ENCODE measurements around the gene ARMC5. TPM values are rescaled to one million over a fixed set of nuclear protein-coding genes. Genes with fewer than 3 reads are reported as not detected.

The ARMC5 gene
- total and polyA plus RNA-seq, 9 of the 15 experiments (the other 6 are each of a cell fraction or from before 2014, with no cell fraction given), result 0.11 to 13.5 (median 2.1) TPM

GRCh38 chr16:31486045-31486444, 26.7 kb downstream of the ARMC5 start:
- no peak for ATAC-seq
- CTCF ChIA-PET (ENCODE audit: low intra/inter-chr PET ratio), result no interaction called here
- H4K20me1 ChIP-seq (replicated peaks; ENCODE audit: control insufficient read depth, insufficient read depth, low read length), result no peaks in the 10 kb centered on the region
- POLR2A ChIA-PET, result interaction anchor here (1.4 to 4.3 kb wide), 4 partner anchors 8 to 28 kb away, joined by 3 to 20 read pairs (median 14); partner anchors contain the start of gene RUSF1
- peaks cover 6% of the 10 kb centered on the region; the same call in 2 of the 3 replicates for H3K36me3 ChIP-seq (ENCODE audit: control insufficient read depth, insufficient read depth, low read length)
- no peak overlapping the region for H3K4me2 ChIP-seq (ENCODE audit: insufficient read depth, low read length)
- no peaks in the 10 kb centered on the region for H3K9me3 ChIP-seq (replicated peaks; ENCODE audit: control insufficient read depth, insufficient read depth, low read depth, low read length)
- no peaks in the 10 kb centered on the region for H3K27me3 ChIP-seq (ENCODE audit: control insufficient read depth in 2 of 2, insufficient read depth in 2 of 2, low read length in 2 of 2)
- no peak overlapping the region for H3K27ac ChIP-seq (ENCODE audit: extremely low read depth, low read depth, low read length)
- DNase-seq (ENCODE audit: extremely low read depth in 1 of 4, low spot score in 3 of 4), result no peak
- WGBS (ENCODE audit: insufficient coverage, low coverage, missing lambda C conversion rate), result 78% methylated on average over 5 of the region's 5 CpGs
- BruUV-seq (replicated peaks), result no TSS peak
- H3K9ac ChIP-seq (ENCODE audit: insufficient read depth in 1 of 2, low read depth in 2 of 2, low read length in 2 of 2), result no peak overlapping the region
- FAIRE-seq, result no peak
- no peak overlapping the region for H2AFZ ChIP-seq (ENCODE audit: low read depth, low read length)
- no peak overlapping the region for H3K4me3 ChIP-seq
- intact Hi-C loops (cut with micrococcal nuclease) (no loop called here), in situ Hi-C loops (cut with MboI) (no loop called here)
- H3K79me2 ChIP-seq (ENCODE audit: control insufficient read depth, insufficient read depth, low read length), result no peaks in the 10 kb centered on the region
- H3K9me1 ChIP-seq (ENCODE audit: control insufficient read depth, insufficient read depth, low read length), result no peaks in the 10 kb centered on the region
- H3K4me1 ChIP-seq (replicated peaks in 1 of 2; ENCODE audit: control insufficient read depth in 2 of 2, insufficient read depth in 2 of 2, low read length in 2 of 2), result peaks cover 11 to 19% of the 10 kb centered on the region in 2 experiments
- TF ChIP-seq ZKSCAN3 (CRISPR knock-in tag; IDR thresholded peaks at IDR 0.05), result no peak
- no peak for TF ChIP-seq SRSF7 (optimal IDR thresholded peaks at IDR 0.05; ENCODE audit: low read depth, low read length)
- no peak for TF ChIP-seq DDX20 (tag; IDR thresholded peaks at IDR 0.05; ENCODE audit: low read depth)

- no peaks in the 10 kb centered on the region for H3K9me3 ChIP-seq (replicated peaks; ENCODE audit: control insufficient read depth, insufficient read depth, low read depth, low read length)
- ChIA-PET POLR2A (interaction anchor here (0.8 to 4.3 kb wide), 5 partner anchors 8 to 389 kb away, joined by 3 to 20 read pairs (median 12); partner anchors contain the start of gene RUSF1), CTCF (ENCODE audit: low intra/inter-chr PET ratio) (no interaction called here)
- peaks cover 15% of the 10 kb centered on the region; the same call in 2 of the 3 replicates for H3K36me3 ChIP-seq (ENCODE audit: control insufficient read depth, insufficient read depth, low read length)
- H3K27ac ChIP-seq (ENCODE audit: extremely low read depth, low read depth, low read length), result no peak overlapping the region
- no peaks in the 10 kb centered on the region for H3K79me2 ChIP-seq (ENCODE audit: control insufficient read depth, insufficient read depth, low read length)
- FAIRE-seq (no peak), ATAC-seq (no peak), DNase-seq (ENCODE audit: extremely low read depth in 1 of 4, low spot score in 3 of 4) (no peak)
- H3K9ac ChIP-seq (ENCODE audit: insufficient read depth in 1 of 2, low read depth in 2 of 2, low read length in 2 of 2), result no peak overlapping the region
- H3K4me2 ChIP-seq (ENCODE audit: insufficient read depth, low read length), result no peak overlapping the region
- H2AFZ ChIP-seq (ENCODE audit: low read depth, low read length), result no peak overlapping the region
- H3K9me1 ChIP-seq (ENCODE audit: control insufficient read depth, insufficient read depth, low read length), result no peaks in the 10 kb centered on the region
- intact Hi-C loops (cut with micrococcal nuclease) (no loop called here), in situ Hi-C loops (cut with MboI) (no loop called here)
- WGBS (ENCODE audit: insufficient coverage, low coverage, missing lambda C conversion rate), result 93% methylated on average over 39 of the region's 48 CpGs
- TF ChIP-seq POLR2G (IDR thresholded peaks at IDR 0.05; ENCODE audit: low read depth, low read length), result peak; percentile 71
- peak; percentile 39; the same call in 1 of the 2 replicates for TF ChIP-seq ZBTB33 (CRISPR knock-in tag; IDR thresholded peaks at IDR 0.05)
- TF ChIP-seq POU5F1 (IDR thresholded peaks at IDR 0.05; ENCODE audit: borderline replicate concordance, low read depth, low read length, partially characterized antibody), result no peak
- TF ChIP-seq CAMTA2 (CRISPR knock-in tag; conservative IDR thresholded peaks at IDR 0.05), result no peak
- no peak for TF ChIP-seq SAP30 (IDR thresholded peaks at IDR 0.05; ENCODE audit: borderline replicate concordance, insufficient read depth, low read depth, low read length, poor library complexity, severe bottlenecking)
- no peak for TF ChIP-seq ETS1 (conservative IDR thresholded peaks at IDR 0.05; ENCODE audit: control insufficient read depth, low read depth, low read length)
- TF ChIP-seq RBM22 (IDR thresholded peaks at IDR 0.05; ENCODE audit: low read depth, low read length, poor library complexity, severe bottlenecking), result peak; percentile 82
- peaks cover 5 to 14% of the 10 kb centered on the region in 2 experiments; a peak in 3 of 5 replicates for H3K4me1 ChIP-seq (replicated peaks in 1 of 2; ENCODE audit: control insufficient read depth in 2 of 2, insufficient read depth in 2 of 2, low read length in 2 of 2)
- no peaks in the 10 kb centered on the region for H4K20me1 ChIP-seq (replicated peaks; ENCODE audit: control insufficient read depth, insufficient read depth, low read length)
- no peak overlapping the region for H3K4me3 ChIP-seq
- BruUV-seq (replicated peaks), result no TSS peak
- no peaks in the 10 kb centered on the region for H3K27me3 ChIP-seq (ENCODE audit: control insufficient read depth in 2 of 2, insufficient read depth in 2 of 2, low read length in 2 of 2)
Measured at GRCh38 chr16:31487071-31487719, 27.9 kb downstream of the ARMC5 start.
